Activated CD8-positive, alpha-beta T cell treated with anti-CD3 and anti-CD28 coated beads for 36 hours (primary cell): ENCODE results near the gene FILIP1. TPM values are rescaled to one million over a fixed set of nuclear protein-coding genes. Genes with fewer than 3 reads are reported as not detected.
"Not testable (repeated sequence)": the region's sequence is repeated elsewhere in the genome, so short reads cannot be mapped to it uniquely, and the experiment has no call there.

Source experiments
- ATAC-seq: fragments of 200-7000 bp; cut with Tn5 transposase; one replicate; pipeline ENCODE4 v1.10.0; 2021; ENCODE audit warnings: mild to moderate bottlenecking, moderate library complexity
- CTCF ChIA-PET: fragments of 350-600 bp; sonication (Branson Sonifier 250); formaldehyde crosslinking; loops from one replicate; lab custom pipeline; 2021; ENCODE audit warnings: antibody characterized with exemption; lab: Charles Lee
- POLR2A ChIA-PET: fragments of 350-600 bp; sonication (Branson Sonifier 250); formaldehyde crosslinking; loops from one replicate; lab custom pipeline; 2021; ENCODE audit warnings: antibody characterized with exemption; lab: Charles Lee
- DNase-seq: peaks from one replicate; pipeline ENCODE4 v3.0.0-alpha.2; 2020
- H3K27ac Mint-ChIP-seq: one replicate; pipeline ENCODE4 v1.8.0; 2021; ENCODE audit warnings: mild to moderate bottlenecking, mixed read lengths
- H3K27me3 Mint-ChIP-seq: one replicate; pipeline ENCODE4 v1.8.0; 2021; ENCODE audit warnings: mixed read lengths
- H3K36me3 Mint-ChIP-seq: one replicate; pipeline ENCODE4 v1.8.0; 2021; ENCODE audit warnings: low read depth, mixed read lengths
- H3K4me1 Mint-ChIP-seq: one replicate; pipeline ENCODE4 v1.8.0; 2021; ENCODE audit warnings: low read depth, mixed read lengths
- H3K4me3 Mint-ChIP-seq: one replicate; pipeline ENCODE4 v1.8.0; 2021; ENCODE audit warnings: mild to moderate bottlenecking, moderate library complexity, mixed read lengths
- H3K9me3 Mint-ChIP-seq: one replicate; pipeline ENCODE4 v1.8.0; 2021; ENCODE audit warnings: mixed read lengths
- intact Hi-C: fragments of 100-400 bp; cut with micrococcal nuclease; formaldehyde crosslinking; loops from one replicate; pipeline ENCODE4 v1.10.0; 2022
- total RNA-seq, 2 experiments: library from RNA; stranded (reverse); gene quantifications; one replicate each; pipeline ENCODE4 v1.2.3, GENCODE V29; 2021
- TF ChIP-seq, protein P1 (sequence below): fragments of 200-600 bp; IDR thresholded peaks from one replicate; pipeline ENCODE4 v1.8.0; 2022; ENCODE audit warnings: antibody characterized with exemption, mild to moderate bottlenecking

The FILIP1 gene
- total RNA-seq, 2 experiments from 2014 or later: 0.07 TPM; not detected in 1

DNA sequence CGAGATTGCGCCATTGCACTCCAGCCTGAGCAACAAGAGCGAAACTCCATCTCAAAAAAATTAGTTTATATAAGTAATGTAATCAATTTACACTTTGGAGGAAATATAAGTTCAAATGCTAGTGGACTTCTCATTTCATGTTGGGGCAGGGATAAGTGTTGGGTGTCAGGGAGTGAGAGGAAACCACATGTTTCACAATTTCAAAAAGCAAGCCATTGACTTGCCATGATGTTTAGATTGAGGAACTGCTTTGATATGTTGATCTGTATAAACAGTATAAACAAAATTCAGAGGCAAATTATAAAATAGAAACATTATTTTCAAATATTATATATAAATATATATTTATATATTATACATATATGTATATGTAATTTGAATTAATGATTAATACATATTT is 42.7 kb downstream of the FILIP1 start:
- H3K4me1 Mint-ChIP-seq: no peaks in the 10 kb centered on the region
- H3K36me3 Mint-ChIP-seq: no peaks in the 10 kb centered on the region

DNA sequence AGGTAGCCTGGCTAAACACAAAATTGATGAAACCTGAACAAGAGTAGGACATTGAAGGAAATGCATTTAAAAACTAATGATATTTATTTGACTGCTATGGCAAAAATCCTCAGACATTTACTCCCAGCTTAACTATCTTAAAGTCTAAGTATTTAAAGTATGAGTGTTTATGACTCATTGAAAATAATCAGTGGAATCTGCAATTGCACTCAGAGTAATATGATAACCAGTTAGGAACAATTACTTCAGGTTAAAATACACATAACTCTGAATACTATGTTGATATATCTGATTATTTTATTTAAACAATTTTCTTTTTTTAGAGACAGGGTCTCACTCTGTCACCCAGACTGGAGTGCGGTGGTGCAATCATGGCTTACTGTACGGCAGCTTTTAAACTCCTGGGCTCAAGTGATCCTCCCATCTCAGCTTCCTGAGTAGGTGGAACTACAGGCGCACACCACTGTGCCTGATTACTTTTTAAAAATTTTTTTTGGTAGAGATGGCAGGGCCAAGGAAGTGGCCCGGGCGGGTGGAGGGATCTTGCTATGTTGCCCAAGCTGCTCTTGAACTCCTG is 43.9 kb downstream of the FILIP1 start:
- Mint-ChIP-seq H3K27ac (no peak overlapping the region), H3K4me1 (no peaks in the 10 kb centered on the region), H3K36me3 (no peaks in the 10 kb centered on the region), H3K9me3 (no peaks in the 10 kb centered on the region), H3K4me3 (no peak overlapping the region), H3K27me3 (peaks cover 11% of the 10 kb centered on the region)
- DNase-seq (no peak), ATAC-seq (no peak)
- TF ChIP-seq, protein P1, sequence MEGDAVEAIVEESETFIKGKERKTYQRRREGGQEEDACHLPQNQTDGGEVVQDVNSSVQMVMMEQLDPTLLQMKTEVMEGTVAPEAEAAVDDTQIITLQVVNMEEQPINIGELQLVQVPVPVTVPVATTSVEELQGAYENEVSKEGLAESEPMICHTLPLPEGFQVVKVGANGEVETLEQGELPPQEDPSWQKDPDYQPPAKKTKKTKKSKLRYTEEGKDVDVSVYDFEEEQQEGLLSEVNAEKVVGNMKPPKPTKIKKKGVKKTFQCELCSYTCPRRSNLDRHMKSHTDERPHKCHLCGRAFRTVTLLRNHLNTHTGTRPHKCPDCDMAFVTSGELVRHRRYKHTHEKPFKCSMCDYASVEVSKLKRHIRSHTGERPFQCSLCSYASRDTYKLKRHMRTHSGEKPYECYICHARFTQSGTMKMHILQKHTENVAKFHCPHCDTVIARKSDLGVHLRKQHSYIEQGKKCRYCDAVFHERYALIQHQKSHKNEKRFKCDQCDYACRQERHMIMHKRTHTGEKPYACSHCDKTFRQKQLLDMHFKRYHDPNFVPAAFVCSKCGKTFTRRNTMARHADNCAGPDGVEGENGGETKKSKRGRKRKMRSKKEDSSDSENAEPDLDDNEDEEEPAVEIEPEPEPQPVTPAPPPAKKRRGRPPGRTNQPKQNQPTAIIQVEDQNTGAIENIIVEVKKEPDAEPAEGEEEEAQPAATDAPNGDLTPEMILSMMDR: no peak
- CTCF ChIA-PET: no interaction called here
- intact Hi-C loops: no loop called here
- POLR2A ChIA-PET: no interaction called here

More for the DNA sequence above, 42.7 kb downstream of the FILIP1 start:
- TF ChIP-seq, protein P1: no peak
- CTCF ChIA-PET: no interaction called here
- Mint-ChIP-seq H3K27me3 (peaks cover 11% of the 10 kb centered on the region), H3K9me3 (no peaks in the 10 kb centered on the region), H3K27ac (no peak overlapping the region), H3K4me3 (no peak overlapping the region)
- ATAC-seq (no peak), DNase-seq (no peak)
- intact Hi-C loops: no loop called here
- POLR2A ChIA-PET: no interaction called here

DNA sequence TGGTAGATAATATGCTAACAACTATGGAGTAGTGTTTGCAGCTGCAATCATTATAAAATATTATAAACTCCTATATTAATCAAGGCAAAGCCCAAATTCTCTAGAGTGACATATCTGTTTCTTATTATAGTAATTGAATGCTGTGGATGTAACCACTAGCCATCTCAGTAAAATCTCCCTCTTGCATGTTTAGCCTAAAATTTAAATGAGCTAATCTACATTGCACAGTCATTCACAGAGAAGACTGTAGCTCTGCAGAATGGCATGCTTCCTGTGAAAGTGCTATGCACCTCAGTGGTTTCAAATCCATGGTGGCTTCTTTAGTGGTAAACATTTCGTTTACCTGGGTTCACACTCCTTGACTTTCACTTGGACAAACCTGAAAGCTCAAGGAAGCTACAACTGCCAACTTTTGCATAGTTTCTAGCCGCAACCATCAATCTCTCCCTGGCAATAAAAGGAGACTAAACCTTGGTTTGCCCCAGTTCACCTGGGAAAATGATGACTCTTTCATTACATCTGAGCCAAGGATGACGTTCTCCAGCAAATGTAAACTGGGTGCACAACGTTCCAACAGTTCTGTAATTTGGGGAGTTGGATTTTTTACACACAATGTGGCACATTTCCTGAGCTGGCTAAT is 47.2 kb downstream of the FILIP1 start:
- Mint-ChIP-seq H3K27me3 (peaks cover 11% of the 10 kb centered on the region), H3K4me3 (no peak overlapping the region), H3K9me3 (no peaks in the 10 kb centered on the region), H3K4me1 (no peaks in the 10 kb centered on the region), H3K27ac (no peak overlapping the region), H3K36me3 (no peaks in the 10 kb centered on the region)
- ChIA-PET CTCF (no interaction called here), POLR2A (no interaction called here)
- ATAC-seq (no peak), DNase-seq (no peak)
- intact Hi-C loops: no loop called here
- TF ChIP-seq, protein P1: no peak

- no peak for DNase-seq
- CTCF ChIA-PET: no interaction called here
- Mint-ChIP-seq H3K27me3 (peaks cover 11% of the 10 kb centered on the region), H3K27ac (no peak overlapping the region), H3K4me3 (no peak overlapping the region), H3K9me3 (no peaks in the 10 kb centered on the region), H3K4me1 (no peaks in the 10 kb centered on the region), H3K36me3 (no peaks in the 10 kb centered on the region)
- POLR2A ChIA-PET: no interaction called here
- intact Hi-C loops: no loop called here
- TF ChIP-seq, protein P1: no peak
- no peak for ATAC-seq
These were observed 47.9 kb downstream of the FILIP1 start for GRCh38 chr6:75445738-75446137.

DNA sequence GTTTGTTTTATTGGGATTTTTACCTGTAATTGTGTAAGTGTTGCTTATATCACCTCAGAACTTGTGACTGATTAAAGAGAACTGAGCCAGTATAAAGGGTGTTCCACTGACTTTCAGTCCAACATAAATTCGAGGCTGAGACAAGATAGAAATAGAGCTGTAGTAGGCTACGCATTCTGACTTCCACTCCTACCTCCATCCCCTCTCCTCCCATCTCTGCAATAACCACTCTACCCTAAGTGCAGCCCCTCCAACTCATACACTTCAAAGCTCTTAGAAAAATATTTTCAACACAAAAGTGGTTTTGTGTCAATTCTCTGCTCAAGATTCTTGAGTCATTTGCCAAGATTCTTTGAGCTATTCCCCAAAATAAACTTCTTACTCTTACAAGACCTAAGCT is 48.7 kb downstream of the FILIP1 start:
- no peaks in the 10 kb centered on the region for H3K36me3 Mint-ChIP-seq
- H3K4me3 Mint-ChIP-seq: no peak overlapping the region
- no peak for ATAC-seq
- DNase-seq: no peak
- intact Hi-C loops: no loop called here
- H3K27ac Mint-ChIP-seq: no peak overlapping the region
- peaks cover 11% of the 10 kb centered on the region for H3K27me3 Mint-ChIP-seq
- H3K4me1 Mint-ChIP-seq: no peaks in the 10 kb centered on the region
- ChIA-PET CTCF (no interaction called here), POLR2A (no interaction called here)
- H3K9me3 Mint-ChIP-seq: no peaks in the 10 kb centered on the region
- TF ChIP-seq, protein P1: no peak

DNA sequence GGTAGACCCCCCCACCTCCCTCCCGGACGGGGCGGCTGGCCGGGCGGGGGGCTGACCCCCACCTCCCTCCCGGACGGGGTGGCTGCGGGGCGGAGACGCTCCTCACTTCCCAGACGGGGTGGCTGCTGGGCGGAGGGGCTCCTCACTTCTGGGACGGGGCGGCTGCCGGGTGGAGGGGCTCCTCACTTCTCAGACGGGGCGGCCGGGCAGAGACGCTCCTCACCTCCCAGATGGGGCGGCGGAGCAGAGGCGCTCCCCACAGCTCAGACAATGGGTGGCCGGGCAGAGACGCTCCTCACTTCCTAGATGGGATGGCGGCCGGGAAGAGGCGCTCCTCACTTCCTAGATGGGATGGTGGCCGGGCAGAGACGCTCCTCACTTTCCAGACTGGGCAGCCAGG is 51.7 kb downstream of the FILIP1 start:
- H3K27me3 Mint-ChIP-seq, H3K36me3 Mint-ChIP-seq, DNase-seq, H3K27ac Mint-ChIP-seq, POLR2A ChIA-PET, H3K4me3 Mint-ChIP-seq, H3K9me3 Mint-ChIP-seq, H3K4me1 Mint-ChIP-seq, ATAC-seq, CTCF ChIA-PET, intact Hi-C loops: not testable (repeated sequence)

DNA sequence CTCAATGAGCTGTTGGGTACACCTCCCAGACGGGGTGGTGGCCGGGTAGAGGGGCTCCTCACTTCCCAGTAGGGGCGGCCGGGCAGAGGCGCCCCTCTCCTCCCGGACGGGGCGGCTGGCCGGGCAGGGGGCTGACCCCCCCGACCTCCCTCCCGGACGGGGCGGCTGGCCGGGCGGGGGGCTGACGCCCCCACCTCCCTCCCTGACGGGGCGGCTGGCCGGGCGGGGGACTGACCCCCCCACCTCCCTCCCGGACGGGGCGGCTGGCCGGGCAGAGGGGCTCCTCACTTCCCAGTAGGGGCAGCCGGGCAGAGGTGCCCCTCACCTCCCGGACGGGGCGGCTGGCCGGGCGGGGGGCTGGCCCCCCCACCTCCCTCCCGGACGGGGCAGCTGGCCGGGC is 52.1 kb downstream of the FILIP1 start:
- POLR2A ChIA-PET, CTCF ChIA-PET, intact Hi-C loops, H3K4me3 Mint-ChIP-seq, H3K27ac Mint-ChIP-seq, H3K27me3 Mint-ChIP-seq, H3K4me1 Mint-ChIP-seq, ATAC-seq, H3K9me3 Mint-ChIP-seq, DNase-seq, H3K36me3 Mint-ChIP-seq: not testable (repeated sequence)
